Upper lobe of right lung (tissue), 1 donor: Measurements from ENCODE around the gene NKD1. TPM values are rescaled to one million over a fixed set of nuclear protein-coding genes. Genes with fewer than 3 reads are reported as not detected.
"Not testable (repeated sequence)": the region's sequence is repeated elsewhere in the genome, so short reads cannot be mapped to it uniquely, and the experiment has no call there.

Experiments used
- ATAC-seq: fragments of 200-7000 bp; cut with Tn5 transposase; one replicate; pipeline ENCODE4 v1.9.1; 2020; ENCODE audit warnings: mild to moderate bottlenecking, moderate library complexity
- DNase-seq: peaks from one replicate; pipeline ENCODE4 v3.0.0-alpha.2; 2020
- H3K27ac ChIP-seq: fragments of 200-600 bp; one replicate; pipeline ENCODE4 v1.8.0; 2022
- H3K27me3 ChIP-seq: fragments of 200-600 bp; one replicate; pipeline ENCODE4 v1.8.0; 2022; ENCODE audit warnings: mild to moderate bottlenecking
- H3K36me3 ChIP-seq: fragments of 200-600 bp; one replicate; pipeline ENCODE4 v1.8.0; 2022
- H3K4me1 ChIP-seq: fragments of 200-600 bp; one replicate; pipeline ENCODE4 v1.8.0; 2022
- H3K4me3 ChIP-seq: fragments of 200-600 bp; one replicate; pipeline ENCODE4 v1.8.0; 2022; ENCODE audit warnings: mild to moderate bottlenecking
- H3K9me3 ChIP-seq: fragments of 200-600 bp; one replicate; pipeline ENCODE4 v1.8.0; 2022
- CTCF ChIP-seq: fragments of 200-600 bp; IDR thresholded peaks from one replicate; pipeline ENCODE4 v1.8.0; 2022; ENCODE audit warnings: antibody characterized with exemption
- intact Hi-C: fragments of 100-400 bp; cut with DNase I; formaldehyde crosslinking; loops from one replicate; pipeline ENCODE4 v1.11.0; 2022
- total RNA-seq: library from RNA; stranded (reverse); fragmentation: NEBNext Ultra II Directional; extraction: Animal tissue kit (Norgen Biotek cat#: 25700); gene quantifications from one replicate; pipeline ENCODE4 v1.2.1, GENCODE V29; 2021
- donor health status: DM: no; HTN: yes; CAD: no; lungs with severe emphysema.

The NKD1 gene
- total RNA-seq, 1 donor from 2014 or later, result 47.2 TPM

GRCh38 chr16:50501986-50502615 lies 46.1 kb upstream of the NKD1 start:
- DNase-seq (no peak), ATAC-seq (no peak)
- no peak overlapping the region for H3K27ac ChIP-seq
- no peaks in the 10 kb centered on the region for H3K36me3 ChIP-seq
- TF ChIP-seq CTCF, result no peak
- H3K4me1 ChIP-seq, result no peaks in the 10 kb centered on the region
- H3K4me3 ChIP-seq, result no peak overlapping the region
- intact Hi-C loops, result no loop called here
- H3K9me3 ChIP-seq, result no peaks in the 10 kb centered on the region
- no peaks in the 10 kb centered on the region for H3K27me3 ChIP-seq

GRCh38 chr16:50502616-50503011 lies 45.6 kb upstream of the NKD1 start:
- ATAC-seq, result no peak
- intact Hi-C loops, result no loop called here
- TF ChIP-seq CTCF, result no peak
- no peaks in the 10 kb centered on the region for H3K36me3 ChIP-seq
- H3K9me3 ChIP-seq, result no peaks in the 10 kb centered on the region
- H3K4me3 ChIP-seq, result no peak overlapping the region
- H3K27me3 ChIP-seq, result no peaks in the 10 kb centered on the region
- no peak overlapping the region for H3K27ac ChIP-seq
- no peaks in the 10 kb centered on the region for H3K4me1 ChIP-seq
- DNase-seq, result no peak

GRCh38 chr16:50503868-50504531 lies 44.2 kb upstream of the NKD1 start:
- H3K36me3 ChIP-seq, ATAC-seq, H3K4me3 ChIP-seq, intact Hi-C loops, H3K4me1 ChIP-seq, H3K27me3 ChIP-seq, DNase-seq, H3K27ac ChIP-seq, H3K9me3 ChIP-seq: not testable (repeated sequence)

GRCh38 chr16:50505115-50505514 lies 43.1 kb upstream of the NKD1 start:
- H3K36me3 ChIP-seq, result no peaks in the 10 kb centered on the region
- DNase-seq (no peak), ATAC-seq (no peak)
- no peaks in the 10 kb centered on the region for H3K27me3 ChIP-seq
- no peak overlapping the region for H3K27ac ChIP-seq
- TF ChIP-seq CTCF, result no peak
- H3K4me3 ChIP-seq, result no peak overlapping the region
- H3K4me1 ChIP-seq, result no peaks in the 10 kb centered on the region
- intact Hi-C loops, result no loop called here
- no peaks in the 10 kb centered on the region for H3K9me3 ChIP-seq

- no peaks in the 10 kb centered on the region for H3K9me3 ChIP-seq
- intact Hi-C loops, result no loop called here
- no peaks in the 10 kb centered on the region for H3K36me3 ChIP-seq
- no peaks in the 10 kb centered on the region for H3K27me3 ChIP-seq
- no peak overlapping the region for H3K4me3 ChIP-seq
- H3K27ac ChIP-seq, result no peak overlapping the region
- no peak for DNase-seq
- no peaks in the 10 kb centered on the region for H3K4me1 ChIP-seq
- ATAC-seq, result no peak
- no peak for TF ChIP-seq CTCF
Measured at GRCh38 chr16:50505714-50506542, 42.3 kb upstream of the NKD1 start.

- no peak for DNase-seq
- H3K4me3 ChIP-seq, result no peak overlapping the region
- H3K27ac ChIP-seq, result no peak overlapping the region
- H3K27me3 ChIP-seq, result no peaks in the 10 kb centered on the region
- no peaks in the 10 kb centered on the region for H3K36me3 ChIP-seq
- intact Hi-C loops, result no loop called here
- ATAC-seq, result no peak
- H3K4me1 ChIP-seq, result no peaks in the 10 kb centered on the region
- TF ChIP-seq CTCF, result no peak
- H3K9me3 ChIP-seq, result no peaks in the 10 kb centered on the region
Measured at GRCh38 chr16:50506543-50506937, 41.7 kb upstream of the NKD1 start.
